A549 (cell line): ENCODE results near the gene PIP4K2B. TPM values are rescaled to one million over a fixed set of nuclear protein-coding genes. Genes with fewer than 3 reads are reported as not detected.

ENCODE experiments used
- ATAC-seq, 2 experiments: fragments of 200-7000 bp in 1 of 2; fragments of >200 bp in 1 of 2; cut with Nextera tagmentation in 1 of 2; cut with Tn5 transposase in 1 of 2; 3 replicates each; pipeline versions ENCODE4 v1.8.0 to v1.9.1; 2018 to 2020; ENCODE audit warnings: mild to moderate bottlenecking in 1 of 2, moderate library complexity in 1 of 2
- CTCF ChIA-PET: fragments of 300-600 bp; sonication (Branson Sonifier 250); formaldehyde crosslinking; extraction: SDS; loops from one replicate; lab custom pipeline; 2021; ENCODE audit warnings: antibody characterized with exemption, inconsistent platforms; lab: Yijun Ruan, JAX
- POLR2A ChIA-PET: fragments of 350-600 bp; formaldehyde crosslinking; extraction: SDS; loops from one replicate; lab custom pipeline; 2021; ENCODE audit warnings: antibody characterized with exemption, inconsistent platforms; lab: Yijun Ruan, JAX
- DNase-seq, 2 experiments: peaks; one replicate each; pipeline versions ENCODE4 v3.0.0 to v3.0.0-alpha.2; 2011 to 2016; ENCODE audit warnings: low read depth in 1 of 2, low spot score in 1 of 2
- FAIRE-seq: peaks from 2 replicates; lab custom pipeline; 2011; peaks lifted over from hg19 to GRCh38; lab: Jason Lieb, UNC
- H3K27ac ChIP-seq, 2 experiments: fragments of >200 bp; sonication (Bioruptor Twin); formaldehyde crosslinking; 3 replicates each; pipeline ENCODE4 v1.5.1; 2016 to 2017
- H3K4me1 ChIP-seq: fragments of >200 bp; sonication (Bioruptor Twin); formaldehyde crosslinking; 3 replicates; pipeline ENCODE4 v1.6.1; 2016
- H3K4me2 ChIP-seq: fragments of >200 bp; sonication (Bioruptor Twin); formaldehyde crosslinking; 3 replicates; pipeline ENCODE4 v1.6.1; 2016
- H3K4me3 ChIP-seq: fragments of >200 bp; sonication (Bioruptor Twin); formaldehyde crosslinking; 3 replicates; pipeline ENCODE4 v1.5.1; 2016
- H3K9me3 ChIP-seq: fragments of >200 bp; sonication (Bioruptor Twin); formaldehyde crosslinking; 3 replicates; pipeline ENCODE4 v1.6.1; 2016
- ATOH8 ChIP-seq: fragments of 250-450 bp; sonication (Bioruptor Pico); IDR thresholded peaks from 2 replicates; pipeline ENCODE4 v1.5.0; 2020; ENCODE audit warnings: low read depth, mild to moderate bottlenecking, moderate library complexity
- BHLHE40 ChIP-seq: IDR thresholded peaks from 2 replicates; pipeline ENCODE4 v1.6.1; 2012; ENCODE audit warnings: low read depth, low read length, inconsistent platforms
- CEBPB ChIP-seq, 2 experiments: fragments of >200 bp in 1 of 2; sonication (Bioruptor Twin) in 1 of 2; formaldehyde crosslinking in 1 of 2; IDR thresholded peaks; 2 replicates each; pipeline ENCODE4 v1.6.1; 2012 to 2016
- CHD2 ChIP-seq: fragments of 150-350 bp; IDR thresholded peaks from 2 replicates; pipeline ENCODE4 v1.6.1; 2014; ENCODE audit warnings: low read length; ENCODE audit not compliant: partially characterized antibody
- E2F6 ChIP-seq: IDR thresholded peaks from 2 replicates; pipeline ENCODE4 v1.6.1; 2012; ENCODE audit warnings: low read depth, borderline replicate concordance
- ELK1 ChIP-seq: fragments of 150-350 bp; IDR thresholded peaks from 2 replicates; pipeline ENCODE4 v1.6.1; 2014; ENCODE audit warnings: low read depth, mild to moderate bottlenecking, low read length
- EP300 ChIP-seq, 2 experiments: fragments of >200 bp; sonication (Bioruptor Twin); formaldehyde crosslinking; IDR thresholded peaks; 2 replicates in 1 of 2; 3 replicates in 1 of 2; pipeline ENCODE4 v1.6.1; 2016 to 2017
- FOXS1 ChIP-seq: fragments of 250-450 bp; sonication (Bioruptor Pico); IDR thresholded peaks from 2 replicates; pipeline ENCODE4 v1.5.0; 2020; ENCODE audit warnings: mild to moderate bottlenecking, moderate library complexity
- JUN ChIP-seq, 2 experiments: fragments of >200 bp; sonication (Bioruptor Twin); formaldehyde crosslinking; IDR thresholded peaks; 2 replicates in 1 of 2; 3 replicates in 1 of 2; pipeline ENCODE4 v1.6.1; 2016 to 2017
- KDM1A ChIP-seq: fragments of 200-600 bp; sonication (generic); IDR thresholded peaks from 2 replicates; pipeline ENCODE4 v1.6.1; 2016; ENCODE audit warnings: low read depth, mild to moderate bottlenecking
- MAX ChIP-seq: IDR thresholded peaks from 2 replicates; pipeline ENCODE4 v1.6.1; 2012
- MAZ ChIP-seq: fragments of 150-350 bp; IDR thresholded peaks from 2 replicates; pipeline ENCODE4 v1.6.1; 2014; ENCODE audit warnings: antibody characterized with exemption, low read depth, low read length, borderline replicate concordance
- NFE2L2 ChIP-seq: fragments of 150-350 bp; conservative IDR thresholded peaks from 2 replicates; pipeline ENCODE4 v1.6.1; 2014; ENCODE audit warnings: low read length
- NR3C1 ChIP-seq: fragments of >200 bp; sonication (Bioruptor Twin); formaldehyde crosslinking; IDR thresholded peaks from 3 replicates; pipeline ENCODE4 v1.6.1; 2017
- PBX3 ChIP-seq: IDR thresholded peaks from 2 replicates; pipeline ENCODE4 v1.6.1; 2012
- POLR2AphosphoS2 ChIP-seq: conservative IDR thresholded peaks from 2 replicates; pipeline ENCODE4 v1.6.1; 2012; ENCODE audit warnings: low read length, improper control_type of control experiment, inconsistent platforms
- RARB ChIP-seq: fragments of 250-450 bp; sonication (Bioruptor Pico); IDR thresholded peaks from 2 replicates; pipeline ENCODE4 v1.8.0; 2021; ENCODE audit warnings: mild to moderate bottlenecking, moderate library complexity
- SREBF2 ChIP-seq: fragments of 450-650 bp; IDR thresholded peaks from 2 replicates; pipeline ENCODE4 v1.6.1; 2014; ENCODE audit warnings: mild to moderate bottlenecking, moderate library complexity
- ZNF302 ChIP-seq: fragments of 250-450 bp; sonication (Bioruptor Pico); IDR thresholded peaks from 2 replicates; pipeline ENCODE4 v1.9.0; 2021; ENCODE audit warnings: inconsistent platforms, mild to moderate bottlenecking, moderate library complexity
- WGBS: methylation state at CpG from one replicate; pipeline ENCODE4 v1.1.6; 2017; ENCODE audit errors: missing lambda C conversion rate; 5-methylcytosine and 5-hydroxymethylcytosine counted together
- polyA plus RNA-seq, 4 experiments: library from polyadenylated mRNA; depleted of rRNA in 3 of 4; stranded (reverse); fragments of >200 nt; fragmentation: RNase III in 1 of 4; extraction: RNeasy Plus Mini Kit Qiagen cat#74134 plus additional on column Dnase treatment in 1 of 4; gene quantifications; 2 replicates in 3 of 4; 3 replicates in 1 of 4; pipeline ENCODE4 v1.2.3, GENCODE V29; 2011 to 2017

Gene PIP4K2B
- polyA plus RNA-seq, 2 of the 4 experiments (the other 2 are of a cell fraction): 40.3 to 53.7 TPM

- ChIA-PET CTCF (interaction anchor here (0.8 to 1.4 kb wide), 3 partner anchors 8 to 13 kb away, joined by 3 to 6 read pairs (median 4); partner anchors contain the start of gene CISD3), POLR2A (no interaction called here)
- WGBS: 74% methylated on average over 6 of the region's 7 CpGs
- Histone ChIP-seq H3K9me3 (no peaks in the 10 kb centered on the region), H3K4me2 (no peak overlapping the region), H3K4me1 (peaks cover 36% of the 10 kb centered on the region), H3K4me3 (no peak overlapping the region), H3K27ac (no peak overlapping the region)
- FAIRE-seq (no peak), DNase-seq (no peak), ATAC-seq (no peak; a peak in 1 of 6 replicates)
- TF ChIP-seq E2F6 (no peak), JUN (IDR thresholded peaks at IDR 0.05) (0 out of 5 replicates have a peak, but pooled peaks of 1 of the 2 experiments have one; percentile 2)
Measured at GRCh38 chr17:38741921-38742410, 57.4 kb downstream of the PIP4K2B start.

GRCh38 chr17:38741461-38741860 is 57.9 kb downstream of the PIP4K2B start:
- no peak overlapping the region for H3K4me3 ChIP-seq
- no peak overlapping the region for H3K27ac ChIP-seq
- FAIRE-seq (no peak), ATAC-seq (no peak), DNase-seq (no peak)
- TF ChIP-seq CHD2 (no peak), FOXS1 (CRISPR knock-in tag) (no peak), NR3C1 (no peak), PBX3 (no peak), BHLHE40 (no peak)
- WGBS: 89% methylated on average over 5 of the region's 5 CpGs
- H3K4me2 ChIP-seq: no peak overlapping the region
- no peaks in the 10 kb centered on the region for H3K9me3 ChIP-seq
- ChIA-PET POLR2A (interaction anchor here (0.6 kb wide), 1 partner anchor 11 kb away, joined by 3 read pairs; no protein-coding TSS in a partner anchor), CTCF (interaction anchor here (0.5 to 1.2 kb wide), 3 partner anchors 8 to 54 kb away, joined by 3 to 4 read pairs (median 3); no protein-coding TSS in a partner anchor)
- H3K4me1 ChIP-seq: peaks cover 31% of the 10 kb centered on the region

- ATAC-seq: no peak
Measured at GRCh38 chr17:38740806-38741205, 58.5 kb downstream of the PIP4K2B start.

More at GRCh38 chr17:38740806-38741205, 58.5 kb downstream of the PIP4K2B start:
- Histone ChIP-seq H3K4me3 (no peak overlapping the region), H3K4me1 (peaks cover 24% of the 10 kb centered on the region), H3K27ac (0 out of 6 replicates have a peak overlapping the region, but pooled peaks of 1 of the 2 experiments have one; percentile 2), H3K9me3 (no peaks in the 10 kb centered on the region), H3K4me2 (no peak overlapping the region)
- ChIA-PET CTCF (interaction anchor here (0.5 to 1.7 kb wide), 3 partner anchors 9 to 64 kb away, joined by 3 to 6 read pairs (median 3); no protein-coding TSS in a partner anchor), POLR2A (no interaction called here)
- DNase-seq: no peak
- WGBS: 89% methylated on average over 4 of the region's 4 CpGs
- TF ChIP-seq ZNF302 (CRISPR knock-in tag) (no peak), ATOH8 (CRISPR knock-in tag) (no peak), BHLHE40 (no peak), RARB (CRISPR knock-in tag) (no peak), NR3C1 (no peak), NFE2L2 (no peak), POLR2AphosphoS2 (no peak), KDM1A (no peak), MAX (no peak), E2F6 (no peak), SREBF2 (no peak), CEBPB (IDR thresholded peaks at IDR 0.05) (no peak), MAZ (no peak), FOXS1 (CRISPR knock-in tag) (no peak), ELK1 (no peak), EP300 (IDR thresholded peaks at IDR 0.05) (no peak)
- FAIRE-seq: no peak
